HG03159 (cell line): ENCODE results near the gene TNS3.

Experiments used
- ATAC-seq: cut with Tn5 transposase; IDR thresholded peaks from one replicate; pipeline ENCODE4 v1.9.1; 2021; ENCODE audit warnings: mild to moderate bottlenecking, moderate library complexity; ENCODE audit not compliant: unreplicated experiment

The TNS3 gene

GRCh38 chr7:47393406-47393805, 188.5 kb downstream of the TNS3 start:
- ATAC-seq: no peak

GRCh38 chr7:47392241-47392759, 189.6 kb downstream of the TNS3 start:
- ATAC-seq: no peak

- no peak for ATAC-seq
Observed at GRCh38 chr7:47391726-47392125, 190.2 kb downstream of the TNS3 start.

GRCh38 chr7:47390914-47391313, 191.0 kb downstream of the TNS3 start:
- ATAC-seq: no peak

- ATAC-seq: no peak
Observed at GRCh38 chr7:47389923-47390630, 191.8 kb downstream of the TNS3 start.

GRCh38 chr7:47389171-47389922, 192.6 kb downstream of the TNS3 start:
- no peak for ATAC-seq

- ATAC-seq: no peak
Observed at GRCh38 chr7:47387506-47387905, 194.4 kb downstream of the TNS3 start.

GRCh38 chr7:47386273-47386835, 195.6 kb downstream of the TNS3 start:
- no peak for ATAC-seq

GRCh38 chr7:47385536-47386125, 196.3 kb downstream of the TNS3 start:
- no peak for ATAC-seq

- no peak for ATAC-seq
Observed at GRCh38 chr7:47384755-47385535, 197.0 kb downstream of the TNS3 start.

GRCh38 chr7:47383696-47384445, 198.0 kb downstream of the TNS3 start:
- ATAC-seq: no peak

- ATAC-seq: no peak
Observed at GRCh38 chr7:47383072-47383471, 198.8 kb downstream of the TNS3 start.

- no peak for ATAC-seq
Observed at GRCh38 chr7:47382200-47382599, 199.7 kb downstream of the TNS3 start.

- no peak for ATAC-seq
Observed at GRCh38 chr7:47381134-47381495, 200.8 kb downstream of the TNS3 start.

GRCh38 chr7:47380325-47381133, 201.4 kb downstream of the TNS3 start:
- ATAC-seq: no peak

GRCh38 chr7:47379629-47380324, 202.1 kb downstream of the TNS3 start:
- ATAC-seq: no peak

- ATAC-seq: no peak
Observed at GRCh38 chr7:47378728-47379395, 203.0 kb downstream of the TNS3 start.

- ATAC-seq: no peak
Observed at GRCh38 chr7:47377741-47378140, 204.2 kb downstream of the TNS3 start.
